Endodermal cell (in vitro differentiated cells): ENCODE measurements around the gene KCTD10. TPM values are rescaled to one million over a fixed set of nuclear protein-coding genes. Genes with fewer than 3 reads are reported as not detected.

ENCODE experiments used
- DNase-seq: peaks from one replicate; pipeline ENCODE4 v3.0.0-alpha.2; 2017
- H3K27ac ChIP-seq: 2 replicates; pipeline ENCODE4 v1.5.1; 2013; ENCODE audit warnings: mild to moderate bottlenecking, low read depth, low read length, moderate library complexity
- H3K27me3 ChIP-seq: 2 replicates; pipeline ENCODE4 v1.6.1; 2013; ENCODE audit warnings: mild to moderate bottlenecking, low read length, moderate library complexity; ENCODE audit not compliant: insufficient read depth, control insufficient read depth, poor library complexity, severe bottlenecking
- H3K36me3 ChIP-seq: 2 replicates; pipeline ENCODE4 v1.7.0; 2013; ENCODE audit warnings: mild to moderate bottlenecking, low read length, moderate library complexity; ENCODE audit not compliant: control insufficient read depth, insufficient read depth
- H3K4me1 ChIP-seq: one replicate; pipeline ENCODE4 v1.7.0; 2013; ENCODE audit warnings: low read length; ENCODE audit not compliant: control insufficient read depth, insufficient read depth
- H3K4me3 ChIP-seq: 2 replicates; pipeline ENCODE4 v1.5.1; 2013; ENCODE audit warnings: mild to moderate bottlenecking, low read length, moderate library complexity
- H3K9ac ChIP-seq: 2 replicates; pipeline ENCODE4 v1.6.1; 2013; ENCODE audit warnings: mild to moderate bottlenecking, low read length, moderate library complexity; ENCODE audit not compliant: poor library complexity, severe bottlenecking; ENCODE audit errors: extremely low read depth
- H3K9me3 ChIP-seq: 2 replicates; pipeline ENCODE4 v1.6.1; 2013; ENCODE audit warnings: mild to moderate bottlenecking, low read length, moderate library complexity; ENCODE audit not compliant: control insufficient read depth
- H3K27ac Mint-ChIP-seq: 2 replicates; pipeline ENCODE4 v1.8.0; 2020; ENCODE audit warnings: mixed read lengths
- H3K27me3 Mint-ChIP-seq: 2 replicates; pipeline ENCODE4 v1.8.0; 2021; ENCODE audit warnings: mild to moderate bottlenecking, mixed read lengths; ENCODE audit not compliant: insufficient read depth
- H3K36me3 Mint-ChIP-seq: 2 replicates; pipeline ENCODE4 v1.8.0; 2020; ENCODE audit warnings: low read depth, mixed read lengths
- H3K4me1 Mint-ChIP-seq: 2 replicates; pipeline ENCODE4 v1.8.0; 2020; ENCODE audit warnings: mixed read lengths
- H3K4me3 Mint-ChIP-seq: 2 replicates; pipeline ENCODE4 v1.8.0; 2020; ENCODE audit warnings: mild to moderate bottlenecking, moderate library complexity, mixed read lengths
- H3K9me3 Mint-ChIP-seq: 2 replicates; pipeline ENCODE4 v1.8.0; 2020; ENCODE audit warnings: mild to moderate bottlenecking, mixed read lengths
- WGBS, 2 experiments: methylation state at CpG; one replicate each; pipeline versions ENCODE4 v1.1.5 to v1.1.7; 2013; ENCODE audit warnings: missing lambda C conversion rate in 2 of 2, mixed read lengths in 1 of 2; ENCODE audit not compliant: insufficient coverage in 1 of 2, insufficient read length in 1 of 2; 5-methylcytosine and 5-hydroxymethylcytosine counted together
- total RNA-seq, 2 donors: library from RNA; stranded (reverse); fragmentation: NEBNext Ultra II Directional in 1 of 2; extraction: Animal tissue kit (Norgen Biotek cat#: 25700) in 1 of 2; gene quantifications; 2 replicates in 1 of 2; 3 replicates in 1 of 2; pipeline ENCODE4 v1.2.1, GENCODE V29; 2021
- TF ChIP-seq, protein P1 (sequence below): fragments of 200-600 bp; sonication (generic); conservative IDR thresholded peaks from 2 replicates; pipeline ENCODE4 v1.5.0; 2021; ENCODE audit warnings: antibody characterized with exemption, mild to moderate bottlenecking

KCTD10 gene
- total RNA-seq, 2 donors from 2014 or later: 50.9 to 53.5 TPM

DNA sequence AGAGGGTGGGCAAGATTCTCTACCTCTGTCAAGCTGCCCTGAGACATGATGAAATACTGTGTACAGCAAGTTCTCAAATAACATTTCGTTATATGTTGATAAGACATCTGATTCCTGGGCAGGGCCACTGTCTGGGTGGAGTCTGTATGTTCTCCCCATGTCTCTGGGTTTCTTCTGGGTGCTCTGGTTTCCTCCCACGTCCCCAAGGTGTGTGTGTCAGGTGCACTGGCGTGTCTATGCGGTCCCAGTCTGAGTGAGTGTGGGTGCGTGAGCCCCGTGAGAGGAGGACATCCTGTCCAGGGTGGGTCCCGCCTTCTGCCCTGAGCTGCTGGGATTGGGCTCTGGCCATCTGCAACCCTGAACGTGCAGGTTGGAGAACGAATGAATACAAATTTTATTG, 29.6 kb downstream of the KCTD10 start:
- TF ChIP-seq, protein P1, sequence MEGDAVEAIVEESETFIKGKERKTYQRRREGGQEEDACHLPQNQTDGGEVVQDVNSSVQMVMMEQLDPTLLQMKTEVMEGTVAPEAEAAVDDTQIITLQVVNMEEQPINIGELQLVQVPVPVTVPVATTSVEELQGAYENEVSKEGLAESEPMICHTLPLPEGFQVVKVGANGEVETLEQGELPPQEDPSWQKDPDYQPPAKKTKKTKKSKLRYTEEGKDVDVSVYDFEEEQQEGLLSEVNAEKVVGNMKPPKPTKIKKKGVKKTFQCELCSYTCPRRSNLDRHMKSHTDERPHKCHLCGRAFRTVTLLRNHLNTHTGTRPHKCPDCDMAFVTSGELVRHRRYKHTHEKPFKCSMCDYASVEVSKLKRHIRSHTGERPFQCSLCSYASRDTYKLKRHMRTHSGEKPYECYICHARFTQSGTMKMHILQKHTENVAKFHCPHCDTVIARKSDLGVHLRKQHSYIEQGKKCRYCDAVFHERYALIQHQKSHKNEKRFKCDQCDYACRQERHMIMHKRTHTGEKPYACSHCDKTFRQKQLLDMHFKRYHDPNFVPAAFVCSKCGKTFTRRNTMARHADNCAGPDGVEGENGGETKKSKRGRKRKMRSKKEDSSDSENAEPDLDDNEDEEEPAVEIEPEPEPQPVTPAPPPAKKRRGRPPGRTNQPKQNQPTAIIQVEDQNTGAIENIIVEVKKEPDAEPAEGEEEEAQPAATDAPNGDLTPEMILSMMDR: no peak
- Mint-ChIP-seq H3K9me3 (no peaks in the 10 kb centered on the region), H3K4me3 (no peak overlapping the region), H3K27me3 (no peaks in the 10 kb centered on the region), H3K4me1 (no peaks in the 10 kb centered on the region), H3K27ac (no peak overlapping the region), H3K36me3 (peaks cover 49% of the 10 kb centered on the region)
- no peak overlapping the region for H3K9ac ChIP-seq
- no peak for DNase-seq
- peaks cover 74% of the 10 kb centered on the region for H3K36me3 ChIP-seq
- H3K4me3 ChIP-seq: no peak overlapping the region
- no peaks in the 10 kb centered on the region for H3K9me3 ChIP-seq
- no peaks in the 10 kb centered on the region for H3K27me3 ChIP-seq
- H3K27ac ChIP-seq: no peak overlapping the region
- no peaks in the 10 kb centered on the region for H3K4me1 ChIP-seq
- 94 to 100% methylated on average over 1 to 8 of the region's 9 CpGs for WGBS, 2 experiments

DNA sequence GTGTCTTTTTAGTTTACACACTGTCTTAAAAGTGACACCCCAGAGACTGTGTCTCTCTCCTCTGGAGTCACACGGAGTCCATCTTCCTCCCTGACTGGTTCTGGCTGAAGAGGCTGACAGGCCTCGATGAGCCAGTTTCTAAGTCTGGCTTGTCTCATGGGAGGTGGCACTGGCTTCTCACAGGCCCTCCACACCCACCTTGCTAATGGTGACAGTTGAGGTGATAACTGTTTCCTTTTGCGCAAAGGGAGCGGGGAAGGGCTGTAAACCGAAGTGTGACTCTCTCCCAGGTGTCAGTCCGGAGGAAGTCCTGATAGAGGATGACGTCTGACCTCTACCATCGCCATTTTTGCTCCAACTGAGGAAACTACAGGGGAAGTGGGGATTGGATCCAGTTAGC, 30.2 kb downstream of the KCTD10 start:
- peaks cover 43% of the 10 kb centered on the region for H3K36me3 Mint-ChIP-seq
- Histone ChIP-seq H3K9me3 (no peaks in the 10 kb centered on the region), H3K27ac (no peak overlapping the region), H3K9ac (no peak overlapping the region), H3K4me3 (no peak overlapping the region), H3K4me1 (no peaks in the 10 kb centered on the region), H3K36me3 (peaks cover 70% of the 10 kb centered on the region), H3K27me3 (no peaks in the 10 kb centered on the region)
- no peaks in the 10 kb centered on the region for H3K27me3 Mint-ChIP-seq
- no peaks in the 10 kb centered on the region for H3K9me3 Mint-ChIP-seq
- TF ChIP-seq, protein P1: no peak
- H3K4me3 Mint-ChIP-seq: no peak overlapping the region
- no peak overlapping the region for H3K27ac Mint-ChIP-seq
- H3K4me1 Mint-ChIP-seq: no peaks in the 10 kb centered on the region
- DNase-seq: no peak
- 94 to 95% methylated on average over 6 to 8 of the region's 8 CpGs for WGBS, 2 experiments

DNA sequence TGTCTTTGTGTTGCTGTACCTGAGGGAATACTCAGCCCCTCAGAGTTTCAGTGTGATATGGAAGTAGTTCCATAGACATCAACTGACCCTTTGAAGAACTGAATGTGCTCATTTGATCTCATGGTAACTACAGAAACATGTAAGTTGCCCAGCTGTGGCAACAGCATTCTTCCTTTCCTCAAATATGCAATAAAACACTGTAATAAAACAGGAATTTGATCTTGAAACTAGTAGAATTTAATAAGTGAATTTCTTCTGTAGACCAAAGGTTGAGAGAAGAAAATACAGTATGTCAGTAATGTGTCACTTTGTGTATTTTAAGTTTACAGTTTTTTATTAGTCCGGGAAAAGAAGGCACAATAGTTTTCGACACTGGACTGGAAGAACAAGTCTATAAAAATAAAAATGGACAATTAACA, 31.9 kb downstream of the KCTD10 start:
- TF ChIP-seq, protein P1: no peak
- H3K4me1 Mint-ChIP-seq: no peaks in the 10 kb centered on the region
- H3K27ac ChIP-seq: no peak overlapping the region
- 99 to 100% methylated on average over 1 to 2 of the region's 2 CpGs for whole genome bisulfite sequencing, 2 experiments
- no peaks in the 10 kb centered on the region for H3K27me3 Mint-ChIP-seq
- H3K4me1 ChIP-seq: no peaks in the 10 kb centered on the region
- H3K9ac ChIP-seq: no peak overlapping the region
- no peak for DNase-seq
- peaks cover 53% of the 10 kb centered on the region for H3K36me3 ChIP-seq
- peaks cover 31% of the 10 kb centered on the region for H3K36me3 Mint-ChIP-seq
- no peak overlapping the region for H3K4me3 ChIP-seq
- H3K9me3 ChIP-seq: no peaks in the 10 kb centered on the region
- no peaks in the 10 kb centered on the region for H3K9me3 Mint-ChIP-seq
- H3K4me3 Mint-ChIP-seq: no peak overlapping the region
- H3K27me3 ChIP-seq: no peaks in the 10 kb centered on the region
- H3K27ac Mint-ChIP-seq: no peak overlapping the region
